ENCODE measurements around the gene CDX2.

DNA sequence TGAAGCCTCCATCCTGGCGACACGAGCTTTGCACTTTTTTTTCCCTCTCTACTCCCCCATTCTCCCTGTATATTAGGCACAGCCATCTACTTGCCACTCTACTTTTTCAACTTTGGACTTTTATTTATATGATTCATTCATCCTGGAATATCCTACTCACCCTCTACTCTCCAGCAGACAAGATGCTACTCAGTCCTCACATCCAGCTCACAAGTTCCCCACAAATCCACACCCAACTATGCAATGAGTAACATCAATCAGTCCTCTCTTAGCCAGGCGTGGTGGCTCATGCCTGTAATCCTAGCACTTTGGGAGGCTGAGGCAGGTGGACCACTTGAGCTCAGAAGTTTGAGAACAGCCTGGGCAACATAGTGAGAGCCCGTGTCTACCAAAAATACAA, 43.3 kb upstream of the CDX2 start:
- TF ChIP-seq, protein P1, sequence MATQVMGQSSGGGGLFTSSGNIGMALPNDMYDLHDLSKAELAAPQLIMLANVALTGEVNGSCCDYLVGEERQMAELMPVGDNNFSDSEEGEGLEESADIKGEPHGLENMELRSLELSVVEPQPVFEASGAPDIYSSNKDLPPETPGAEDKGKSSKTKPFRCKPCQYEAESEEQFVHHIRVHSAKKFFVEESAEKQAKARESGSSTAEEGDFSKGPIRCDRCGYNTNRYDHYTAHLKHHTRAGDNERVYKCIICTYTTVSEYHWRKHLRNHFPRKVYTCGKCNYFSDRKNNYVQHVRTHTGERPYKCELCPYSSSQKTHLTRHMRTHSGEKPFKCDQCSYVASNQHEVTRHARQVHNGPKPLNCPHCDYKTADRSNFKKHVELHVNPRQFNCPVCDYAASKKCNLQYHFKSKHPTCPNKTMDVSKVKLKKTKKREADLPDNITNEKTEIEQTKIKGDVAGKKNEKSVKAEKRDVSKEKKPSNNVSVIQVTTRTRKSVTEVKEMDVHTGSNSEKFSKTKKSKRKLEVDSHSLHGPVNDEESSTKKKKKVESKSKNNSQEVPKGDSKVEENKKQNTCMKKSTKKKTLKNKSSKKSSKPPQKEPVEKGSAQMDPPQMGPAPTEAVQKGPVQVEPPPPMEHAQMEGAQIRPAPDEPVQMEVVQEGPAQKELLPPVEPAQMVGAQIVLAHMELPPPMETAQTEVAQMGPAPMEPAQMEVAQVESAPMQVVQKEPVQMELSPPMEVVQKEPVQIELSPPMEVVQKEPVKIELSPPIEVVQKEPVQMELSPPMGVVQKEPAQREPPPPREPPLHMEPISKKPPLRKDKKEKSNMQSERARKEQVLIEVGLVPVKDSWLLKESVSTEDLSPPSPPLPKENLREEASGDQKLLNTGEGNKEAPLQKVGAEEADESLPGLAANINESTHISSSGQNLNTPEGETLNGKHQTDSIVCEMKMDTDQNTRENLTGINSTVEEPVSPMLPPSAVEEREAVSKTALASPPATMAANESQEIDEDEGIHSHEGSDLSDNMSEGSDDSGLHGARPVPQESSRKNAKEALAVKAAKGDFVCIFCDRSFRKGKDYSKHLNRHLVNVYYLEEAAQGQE (IDR thresholded peaks at IDR 0.05; ENCODE audit: insufficient read depth in 1 of 2, low read depth in 2 of 2, low read length in 2 of 2): no peak
- no peak for TF ChIP-seq POLR2AphosphoS5 (IDR thresholded peaks at IDR 0.05; ENCODE audit: low read depth, low read length)

Data from PFSK-1 (cell line).